K562 (cell line): ENCODE results near the gene LAMA5. TPM values are rescaled to one million over a fixed set of nuclear protein-coding genes. Genes with fewer than 3 reads are reported as not detected.

Experiments
- ARHGAP35 ChIP-seq: fragments of 450-650 bp; IDR thresholded peaks from 2 replicates; pipeline ENCODE4 v1.6.1; 2018; ENCODE audit not compliant: partially characterized antibody
- CC2D1A ChIP-seq: fragments of 450-650 bp; IDR thresholded peaks from 2 replicates; pipeline ENCODE4 v1.6.1; 2017; ENCODE audit warnings: mild to moderate bottlenecking
- CHD2 ChIP-seq: IDR thresholded peaks from 2 replicates; pipeline ENCODE4 v1.6.1; 2011; ENCODE audit warnings: low read depth, low read length
- CREB1 ChIP-seq, 2 experiments: sonication (generic) in 1 of 2; formaldehyde crosslinking in 1 of 2; IDR thresholded peaks; 2 replicates each; pipeline versions ENCODE4 v1.6.1 to v1.8.0; 2012 to 2022; ENCODE audit warnings: inconsistent platforms in 1 of 2, mild to moderate bottlenecking in 1 of 2, missing genetic modification reagents in 1 of 2, moderate library complexity in 1 of 2
- HDAC8 ChIP-seq: fragments of 450-650 bp; IDR thresholded peaks from 2 replicates; pipeline ENCODE4 v1.6.1; 2016; ENCODE audit warnings: mild to moderate bottlenecking, missing genetic modification characterization, moderate library complexity, missing compliant biosample characterization
- HDGF ChIP-seq: fragments of 450-650 bp; IDR thresholded peaks from 2 replicates; pipeline ENCODE4 v1.6.1; 2016
- HSF4 ChIP-seq: fragments of 250-450 bp; sonication (Bioruptor Pico); IDR thresholded peaks from 2 replicates; pipeline ENCODE4 v2.1.2; 2022; ENCODE audit warnings: mild to moderate bottlenecking, moderate library complexity, borderline replicate concordance
- KAT7 ChIP-seq: sonication (generic); formaldehyde crosslinking; IDR thresholded peaks from 2 replicates; pipeline ENCODE4 v1.8.0; 2022; ENCODE audit warnings: missing genetic modification reagents, mild to moderate bottlenecking, borderline replicate concordance
- MED1 ChIP-seq: sonication (generic); formaldehyde crosslinking; IDR thresholded peaks from 2 replicates; pipeline ENCODE4 v1.8.1; 2023; ENCODE audit warnings: missing genetic modification reagents, borderline replicate concordance
- SMARCE1 ChIP-seq: fragments of 450-650 bp; IDR thresholded peaks from 2 replicates; pipeline ENCODE4 v1.7.1; 2016; ENCODE audit warnings: mild to moderate bottlenecking
- ZNF121 ChIP-seq: sonication (generic); formaldehyde crosslinking; conservative IDR thresholded peaks from 2 replicates; pipeline ENCODE4 v1.8.0; 2022; ENCODE audit warnings: missing genetic modification reagents
- ZNF551 ChIP-seq: fragments of 250-450 bp; sonication (Bioruptor Pico); IDR thresholded peaks from 2 replicates; pipeline ENCODE4 v1.5.0; 2021; ENCODE audit warnings: mild to moderate bottlenecking, moderate library complexity
- ZNF778 ChIP-seq: fragments of 450-650 bp; formaldehyde crosslinking; IDR thresholded peaks from 2 replicates; pipeline ENCODE4 v1.4.0; 2020; ENCODE audit warnings: mild to moderate bottlenecking, moderate library complexity
- polyA plus RNA-seq, 8 experiments: library from polyadenylated mRNA; depleted of rRNA in 4 of 8; stranded (reverse) in 5 of 8; unstranded in 3 of 8; fragments of >200 nt; fragmentation: Nextera tagmentation in 2 of 8; fragmentation: Illumina TruSeq in 1 of 8; extraction: Ambion mirVana in 2 of 8; extraction: Trizol in 1 of 8; gene quantifications; 2 replicates each; pipeline versions ENCODE4 v1.2.1 to v1.2.3, GENCODE V29; 2011 to 2014; ENCODE audit warnings: inconsistent platforms in 1 of 8, missing spikeins in 1 of 8
- total RNA-seq, 7 experiments: library from RNA; depleted of rRNA in 6 of 7; stranded (reverse); fragments of >200 nt in 6 of 7; fragmentation: Illumina TruSeq in 2 of 7; extraction: Trizol in 2 of 7; gene quantifications; 2 replicates each; pipeline versions ENCODE4 v1.2.1 to v1.2.3, GENCODE V29; 2011 to 2021; ENCODE audit warnings: low replicate concordance in 1 of 7
- TF ChIP-seq, protein P1 (sequence below), 2 experiments: fragments of 450-650 bp; IDR thresholded peaks; 2 replicates each; pipeline ENCODE4 v1.6.1; 2016
- TF ChIP-seq, protein P2 (sequence below): fragments of 250-450 bp; sonication (Bioruptor Pico); IDR thresholded peaks from 2 replicates; pipeline ENCODE4 v1.9.0; 2021; ENCODE audit warnings: mild to moderate bottlenecking, inconsistent platforms
- TF ChIP-seq, protein P3 (sequence below): sonication (generic); formaldehyde crosslinking; IDR thresholded peaks from 2 replicates; pipeline ENCODE4 v1.8.1; 2023; ENCODE audit warnings: mild to moderate bottlenecking, missing genetic modification reagents, moderate library complexity
- TF ChIP-seq, protein P4 (sequence below): fragments of 450-650 bp; formaldehyde crosslinking; IDR thresholded peaks from 2 replicates; pipeline ENCODE4 v1.4.0; 2022; ENCODE audit warnings: missing genetic modification characterization
- TF ChIP-seq, protein P5 (sequence below): fragments of 450-650 bp; IDR thresholded peaks from 2 replicates; pipeline ENCODE4 v1.6.1; 2016; ENCODE audit warnings: low read depth, mild to moderate bottlenecking, moderate library complexity

LAMA5 gene
- total and polyA plus RNA-seq, 9 of the 15 experiments (the other 6 are each of a cell fraction or from before 2014, with no cell fraction given) = 0.31 to 101 (median 7.8) TPM

DNA sequence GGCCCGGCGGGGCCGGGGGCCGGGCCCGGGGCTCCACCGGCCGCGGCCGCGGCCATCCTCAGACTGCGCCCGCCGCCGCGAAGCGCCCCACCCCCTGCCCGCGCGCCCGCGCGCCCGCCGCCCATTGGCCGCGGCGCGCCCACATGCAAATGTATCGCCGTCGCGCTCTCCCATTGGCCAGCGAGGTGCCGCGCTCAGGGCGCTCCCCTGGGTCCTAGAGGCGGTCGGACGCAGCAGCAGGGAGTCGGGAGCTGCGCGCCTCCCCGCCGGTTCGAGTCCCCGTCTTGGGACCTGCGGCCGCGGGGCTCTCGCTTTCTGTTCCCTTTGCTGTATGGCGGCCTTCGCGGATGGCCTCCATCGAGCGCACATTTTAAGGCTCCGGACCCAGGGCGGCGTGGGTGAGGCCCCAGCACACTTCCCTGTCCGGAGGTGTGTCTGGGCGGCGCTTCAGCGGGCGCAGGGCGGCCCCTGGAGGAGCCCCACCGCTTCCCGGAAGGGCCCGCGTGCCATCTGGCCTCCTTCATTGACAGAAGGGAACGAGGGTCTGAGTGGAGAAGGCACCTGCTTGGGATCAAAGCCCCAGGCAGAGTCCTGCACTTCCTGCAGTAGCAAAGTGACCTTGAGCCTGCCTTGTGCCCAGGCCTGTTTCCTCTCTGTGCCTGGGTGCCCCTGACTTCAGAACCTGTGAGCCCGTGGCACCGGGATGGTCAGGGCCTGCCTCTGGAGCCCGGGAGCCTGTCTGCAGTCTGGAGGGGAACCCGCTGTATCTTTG is 40.3 kb upstream of the LAMA5 start, which contains the start of gene CABLES2 (continued):
- TF ChIP-seq, protein P1, sequence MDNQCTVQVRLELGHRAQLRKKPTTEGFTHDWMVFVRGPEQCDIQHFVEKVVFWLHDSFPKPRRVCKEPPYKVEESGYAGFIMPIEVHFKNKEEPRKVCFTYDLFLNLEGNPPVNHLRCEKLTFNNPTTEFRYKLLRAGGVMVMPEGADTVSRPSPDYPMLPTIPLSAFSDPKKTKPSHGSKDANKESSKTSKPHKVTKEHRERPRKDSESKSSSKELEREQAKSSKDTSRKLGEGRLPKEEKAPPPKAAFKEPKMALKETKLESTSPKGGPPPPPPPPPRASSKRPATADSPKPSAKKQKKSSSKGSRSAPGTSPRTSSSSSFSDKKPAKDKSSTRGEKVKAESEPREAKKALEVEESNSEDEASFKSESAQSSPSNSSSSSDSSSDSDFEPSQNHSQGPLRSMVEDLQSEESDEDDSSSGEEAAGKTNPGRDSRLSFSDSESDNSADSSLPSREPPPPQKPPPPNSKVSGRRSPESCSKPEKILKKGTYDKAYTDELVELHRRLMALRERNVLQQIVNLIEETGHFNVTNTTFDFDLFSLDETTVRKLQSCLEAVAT (IDR thresholded peaks at IDR 0.05) = peak in 1 of 2 experiments; percentile 92; a peak in 2 of 4 replicates
- TF ChIP-seq, protein P2, sequence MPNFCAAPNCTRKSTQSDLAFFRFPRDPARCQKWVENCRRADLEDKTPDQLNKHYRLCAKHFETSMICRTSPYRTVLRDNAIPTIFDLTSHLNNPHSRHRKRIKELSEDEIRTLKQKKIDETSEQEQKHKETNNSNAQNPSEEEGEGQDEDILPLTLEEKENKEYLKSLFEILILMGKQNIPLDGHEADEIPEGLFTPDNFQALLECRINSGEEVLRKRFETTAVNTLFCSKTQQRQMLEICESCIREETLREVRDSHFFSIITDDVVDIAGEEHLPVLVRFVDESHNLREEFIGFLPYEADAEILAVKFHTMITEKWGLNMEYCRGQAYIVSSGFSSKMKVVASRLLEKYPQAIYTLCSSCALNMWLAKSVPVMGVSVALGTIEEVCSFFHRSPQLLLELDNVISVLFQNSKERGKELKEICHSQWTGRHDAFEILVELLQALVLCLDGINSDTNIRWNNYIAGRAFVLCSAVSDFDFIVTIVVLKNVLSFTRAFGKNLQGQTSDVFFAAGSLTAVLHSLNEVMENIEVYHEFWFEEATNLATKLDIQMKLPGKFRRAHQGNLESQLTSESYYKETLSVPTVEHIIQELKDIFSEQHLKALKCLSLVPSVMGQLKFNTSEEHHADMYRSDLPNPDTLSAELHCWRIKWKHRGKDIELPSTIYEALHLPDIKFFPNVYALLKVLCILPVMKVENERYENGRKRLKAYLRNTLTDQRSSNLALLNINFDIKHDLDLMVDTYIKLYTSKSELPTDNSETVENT (CRISPR knock-in tag) = peak; percentile 51; the same call in 1 of the 2 replicates
- TF ChIP-seq, protein P3, sequence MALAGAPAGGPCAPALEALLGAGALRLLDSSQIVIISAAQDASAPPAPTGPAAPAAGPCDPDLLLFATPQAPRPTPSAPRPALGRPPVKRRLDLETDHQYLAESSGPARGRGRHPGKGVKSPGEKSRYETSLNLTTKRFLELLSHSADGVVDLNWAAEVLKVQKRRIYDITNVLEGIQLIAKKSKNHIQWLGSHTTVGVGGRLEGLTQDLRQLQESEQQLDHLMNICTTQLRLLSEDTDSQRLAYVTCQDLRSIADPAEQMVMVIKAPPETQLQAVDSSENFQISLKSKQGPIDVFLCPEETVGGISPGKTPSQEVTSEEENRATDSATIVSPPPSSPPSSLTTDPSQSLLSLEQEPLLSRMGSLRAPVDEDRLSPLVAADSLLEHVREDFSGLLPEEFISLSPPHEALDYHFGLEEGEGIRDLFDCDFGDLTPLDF (CRISPR knock-in tag) = no peak; the same call in none of the 2 replicates
- TF ChIP-seq HDAC8 (tag) (0 out of 2 replicates have a peak, but pooled peaks have one; percentile 28), CHD2 (peak; percentile 13; the same call in 1 of the 2 replicates), MED1 (CRISPR knock-in tag) (no peak), ARHGAP35 (no peak), ZNF551 (CRISPR knock-in tag) (no peak), ZNF778 (CRISPR knock-in tag) (no peak), KAT7 (CRISPR knock-in tag) (0 out of 2 replicates have a peak, but pooled peaks have one; percentile 22), HDGF (no peak), CC2D1A (no peak), SMARCE1 (peak; percentile 75), CREB1 (IDR thresholded peaks at IDR 0.05) (peak; percentile 45), CREB1 (CRISPR knock-in tag; IDR thresholded peaks at IDR 0.05) (peak; percentile 70; the same call in 1 of the 2 replicates), HSF4 (CRISPR knock-in tag) (no peak), ZNF121 (CRISPR knock-in tag) (no peak)
- TF ChIP-seq, protein P4, sequence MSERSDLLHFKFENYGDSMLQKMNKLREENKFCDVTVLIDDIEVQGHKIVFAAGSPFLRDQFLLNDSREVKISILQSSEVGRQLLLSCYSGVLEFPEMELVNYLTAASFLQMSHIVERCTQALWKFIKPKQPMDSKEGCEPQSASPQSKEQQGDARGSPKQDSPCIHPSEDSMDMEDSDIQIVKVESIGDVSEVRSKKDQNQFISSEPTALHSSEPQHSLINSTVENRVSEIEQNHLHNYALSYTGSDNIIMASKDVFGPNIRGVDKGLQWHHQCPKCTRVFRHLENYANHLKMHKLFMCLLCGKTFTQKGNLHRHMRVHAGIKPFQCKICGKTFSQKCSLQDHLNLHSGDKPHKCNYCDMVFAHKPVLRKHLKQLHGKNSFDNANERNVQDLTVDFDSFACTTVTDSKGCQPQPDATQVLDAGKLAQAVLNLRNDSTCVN (CRISPR knock-in tag) = no peak
- TF ChIP-seq, protein P5, sequence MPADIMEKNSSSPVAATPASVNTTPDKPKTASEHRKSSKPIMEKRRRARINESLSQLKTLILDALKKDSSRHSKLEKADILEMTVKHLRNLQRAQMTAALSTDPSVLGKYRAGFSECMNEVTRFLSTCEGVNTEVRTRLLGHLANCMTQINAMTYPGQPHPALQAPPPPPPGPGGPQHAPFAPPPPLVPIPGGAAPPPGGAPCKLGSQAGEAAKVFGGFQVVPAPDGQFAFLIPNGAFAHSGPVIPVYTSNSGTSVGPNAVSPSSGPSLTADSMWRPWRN = peak; percentile 23; the same call in 1 of the 2 replicates
